NOMO-1 treated with DMSO at 0.1 percent for 48 hours (cell line): ENCODE data around the gene CEP83.
"Not testable (repeated sequence)": the region's sequence is repeated elsewhere in the genome, so short reads cannot be mapped to it uniquely, and the experiment has no call there.

ENCODE experiments used
- DNase-seq: peaks from one replicate; lab custom pipeline; 2025; ENCODE audit not compliant: unreplicated experiment; lab: John Stamatoyannopoulos, UW

CEP83 gene

DNA sequence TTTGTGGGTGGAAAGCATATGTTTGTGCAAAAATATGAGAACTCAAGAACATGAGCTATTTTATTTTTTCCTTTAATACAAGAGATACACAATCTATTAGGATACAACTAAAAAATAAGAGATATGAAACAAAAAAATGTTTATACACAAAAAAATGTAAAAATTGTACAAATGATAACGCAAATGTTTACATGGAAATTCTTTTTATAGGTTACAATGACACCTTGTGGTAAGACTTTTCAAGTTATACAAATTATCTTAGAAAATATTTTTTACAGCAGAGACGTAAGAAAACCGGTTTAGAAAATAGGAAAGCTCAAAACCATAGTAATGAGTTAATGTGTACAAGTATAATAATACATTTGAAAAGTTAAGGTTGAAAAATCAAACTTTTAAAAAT is 25.5 kb downstream of the CEP83 start:
- DNase-seq = peak; percentile 6

DNA sequence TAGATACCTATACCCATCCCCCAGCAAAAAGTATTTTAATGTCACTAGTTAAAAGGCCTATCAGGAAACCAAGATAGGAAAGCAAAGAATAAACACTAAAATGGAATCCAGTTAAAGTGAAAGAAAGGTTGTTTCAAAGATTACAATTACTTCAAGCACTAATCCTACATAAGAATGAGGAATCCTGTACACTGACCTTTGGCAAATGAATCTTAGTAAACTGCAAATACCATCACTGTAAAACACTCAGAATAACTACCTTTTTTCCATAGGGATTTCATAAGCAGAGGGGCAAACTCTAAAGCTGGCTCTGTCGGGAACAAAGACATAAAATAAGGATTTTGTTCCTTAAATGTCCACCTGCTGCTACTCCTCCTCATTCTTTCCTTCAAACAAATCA is 25.9 kb downstream of the CEP83 start:
- DNase-seq = no peak

DNA sequence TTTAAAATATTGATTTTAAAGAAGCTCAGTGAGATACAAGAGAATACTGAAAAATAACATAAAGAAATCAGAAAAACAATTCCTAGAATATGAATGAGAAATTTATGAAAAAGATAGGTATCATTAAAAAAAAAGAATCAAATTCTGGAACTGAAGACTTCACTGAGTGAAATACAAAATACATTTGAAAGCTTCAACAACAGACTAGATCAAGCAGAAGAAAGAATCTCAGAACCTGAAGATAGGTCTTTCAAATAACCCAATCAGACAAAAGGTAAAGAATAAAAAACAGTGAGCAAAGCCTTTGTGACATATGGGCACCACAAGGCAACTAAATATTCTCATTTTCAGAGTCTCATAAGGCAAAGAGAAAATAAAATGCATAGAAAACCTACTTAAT is 29.4 kb downstream of the CEP83 start:
- no peak for DNase-seq

DNA sequence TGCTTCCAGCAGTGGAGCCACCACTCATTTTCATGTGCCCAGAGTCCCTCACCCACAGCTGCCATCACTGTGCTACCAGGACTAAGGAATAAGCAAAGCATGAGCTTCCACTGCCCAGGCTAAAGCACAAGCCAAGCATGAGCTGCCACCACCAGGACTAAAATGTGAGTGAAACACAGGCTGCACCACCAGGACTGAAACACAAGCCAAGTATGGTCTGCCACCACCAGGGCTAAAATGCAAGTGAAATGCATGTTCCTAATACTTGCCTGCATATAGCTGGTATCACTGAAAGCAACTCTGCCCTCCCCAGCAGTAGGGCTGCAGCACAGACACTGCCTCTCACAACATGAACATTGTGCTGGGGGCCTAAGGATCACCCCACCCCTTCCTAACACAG is 30.0 kb downstream of the CEP83 start:
- no peak for DNase-seq

DNA sequence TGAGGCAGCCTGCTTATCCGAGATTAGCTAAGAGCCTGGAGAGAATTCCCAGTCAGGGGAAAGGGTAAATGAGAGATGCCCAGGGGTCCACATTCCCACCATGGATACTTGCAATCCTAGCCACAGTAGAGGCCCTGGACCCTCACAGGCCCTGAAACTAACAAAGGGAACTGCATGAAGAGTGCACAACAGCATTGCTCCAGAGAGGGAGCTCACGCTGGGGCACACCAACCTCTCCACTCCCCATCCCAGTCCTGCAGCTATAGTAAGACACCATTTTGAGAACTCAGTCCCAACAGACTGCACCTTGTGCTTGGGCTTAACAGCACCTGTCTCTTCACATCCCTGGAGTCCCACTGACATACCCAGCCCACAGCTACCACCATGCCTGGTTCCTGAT is 30.5 kb downstream of the CEP83 start:
- DNase-seq = no peak

DNA sequence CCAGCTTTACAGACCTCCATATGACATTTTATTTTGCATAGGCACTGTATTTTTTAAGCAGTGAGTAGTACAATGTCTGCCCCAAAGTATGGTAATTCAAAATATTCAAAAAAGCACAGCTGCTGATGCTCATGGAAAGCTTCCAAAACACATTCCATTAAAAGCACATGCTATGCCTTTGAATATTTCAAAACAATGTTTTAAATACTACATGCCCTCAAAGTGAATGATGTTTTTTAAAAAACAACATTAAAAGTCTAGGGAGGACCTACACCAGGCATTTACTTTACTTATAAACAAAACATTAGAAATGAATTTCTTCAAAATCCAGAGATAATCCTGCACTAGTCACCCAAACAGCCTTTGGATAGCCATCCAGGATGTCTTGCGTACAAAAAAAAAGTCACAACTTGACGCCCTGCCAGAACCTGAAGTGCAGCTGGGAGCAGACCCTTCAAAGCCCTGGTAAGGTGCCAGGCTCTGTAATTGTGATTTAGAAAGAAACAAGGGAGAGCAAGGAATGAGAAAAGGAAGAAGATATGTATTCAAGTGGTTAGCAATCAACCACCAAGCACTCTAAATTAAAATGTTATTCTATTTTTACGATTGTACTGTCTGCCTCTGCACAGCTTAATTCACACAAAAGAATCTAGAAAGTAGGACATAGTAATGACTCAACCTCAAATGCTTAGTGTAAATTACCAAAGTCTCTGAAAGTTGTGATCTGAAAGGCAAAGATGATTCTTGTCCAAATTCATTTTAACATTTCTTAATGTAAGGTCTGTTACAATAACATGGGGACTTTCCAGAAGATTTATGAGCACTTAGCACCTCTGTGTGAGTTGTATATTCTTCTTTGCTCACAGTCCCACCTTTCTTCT is 31.9 kb downstream of the CEP83 start:
- no peak for DNase-seq

DNA sequence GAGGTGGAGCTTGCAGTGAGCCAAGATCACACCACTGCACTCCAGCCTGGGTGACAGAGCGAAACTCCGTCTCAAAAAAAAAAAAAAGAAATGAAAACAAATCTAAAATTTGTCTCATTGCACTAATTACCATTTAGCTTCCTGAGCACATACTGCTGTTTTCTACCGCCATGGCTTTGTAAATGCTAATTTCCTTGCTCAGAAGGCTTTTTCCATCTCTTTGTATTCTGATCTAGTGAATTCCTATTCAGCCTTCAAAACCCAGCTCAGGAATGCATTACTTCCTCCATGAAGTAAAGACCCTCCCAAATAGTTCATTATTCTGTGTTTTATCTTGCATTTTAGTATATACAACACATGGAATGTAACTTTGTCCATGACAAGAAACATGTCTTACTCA is 33.6 kb downstream of the CEP83 start:
- no peak for DNase-seq

DNA sequence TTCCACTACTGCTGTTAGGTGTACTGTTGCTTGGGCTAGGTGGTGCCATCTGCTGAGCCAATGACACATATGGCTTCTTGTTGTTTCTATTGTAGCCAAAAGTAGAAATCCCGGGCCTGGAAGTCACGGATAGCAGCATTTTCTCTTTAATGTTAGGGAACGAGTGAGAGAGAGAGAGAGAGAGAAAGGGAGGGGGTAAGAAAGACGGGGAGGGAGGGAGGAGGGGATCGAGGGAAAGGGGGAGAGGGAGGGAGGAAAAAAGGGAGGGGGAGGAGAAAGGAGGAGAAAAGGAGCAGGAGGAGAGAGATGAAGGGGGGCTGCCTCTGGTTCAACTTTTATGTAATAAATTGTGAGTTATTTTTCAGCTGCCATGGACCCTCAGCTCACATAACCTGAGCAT is 34.8 kb downstream of the CEP83 start:
- DNase-seq = not testable (repeated sequence)

DNA sequence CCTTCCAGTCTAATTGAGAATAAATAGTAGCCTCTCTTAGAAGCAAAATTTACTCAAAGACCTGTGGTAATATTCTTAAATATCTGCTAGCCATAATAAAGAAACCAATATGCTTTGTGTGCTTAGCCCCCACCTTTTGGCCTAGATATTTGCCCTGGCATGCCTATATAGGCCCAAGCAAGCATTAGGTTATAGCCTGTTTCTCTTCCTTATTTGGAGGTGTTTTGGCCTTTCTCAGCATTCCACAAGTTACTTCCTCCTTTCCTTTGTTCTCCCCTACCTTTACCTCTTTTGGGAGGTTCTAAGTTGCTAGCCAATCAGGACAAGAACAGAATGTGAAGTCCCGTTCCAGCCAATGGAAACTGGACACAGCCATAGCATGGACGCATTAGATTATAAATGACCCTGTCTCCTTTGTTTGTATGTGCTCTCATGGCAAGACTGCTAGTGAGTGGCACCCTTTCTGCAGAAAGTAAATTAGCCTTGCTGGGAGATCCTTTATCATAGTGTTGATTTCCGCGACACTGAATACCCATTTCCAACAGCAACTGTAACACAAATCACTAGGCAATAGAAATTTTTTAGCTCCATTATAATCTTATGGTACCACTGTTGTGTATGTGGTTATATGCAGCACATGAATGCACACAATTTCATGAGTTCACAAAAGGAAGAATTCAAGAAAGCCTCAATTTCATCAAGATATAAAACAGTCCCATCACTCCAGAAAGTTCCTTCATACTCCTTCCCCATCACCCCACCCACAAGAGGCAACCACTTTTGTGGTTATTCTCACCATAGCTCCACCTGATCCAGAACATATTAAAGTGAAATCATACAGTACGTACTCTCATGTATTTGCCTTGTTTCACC is 37.6 kb downstream of the CEP83 start:
- DNase-seq = no peak

DNA sequence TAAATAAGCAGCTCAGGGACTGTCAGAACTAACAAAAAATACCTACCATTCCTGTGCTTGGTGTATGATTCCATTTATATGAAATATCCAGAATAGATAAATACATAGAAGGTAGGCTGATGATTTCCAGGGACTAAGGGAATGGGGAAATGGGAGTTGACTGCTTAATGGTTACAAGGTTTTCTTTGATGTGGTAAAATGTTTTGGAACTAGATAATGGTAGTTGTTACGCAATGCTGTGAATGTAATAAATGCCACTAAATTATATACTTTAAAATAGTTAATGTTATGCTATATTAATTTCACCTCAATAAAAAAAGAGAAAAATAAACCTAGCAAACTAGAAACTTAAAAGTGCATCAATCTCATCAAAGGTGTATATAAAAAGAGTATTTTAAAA is 41.1 kb downstream of the CEP83 start:
- DNase-seq = no peak

DNA sequence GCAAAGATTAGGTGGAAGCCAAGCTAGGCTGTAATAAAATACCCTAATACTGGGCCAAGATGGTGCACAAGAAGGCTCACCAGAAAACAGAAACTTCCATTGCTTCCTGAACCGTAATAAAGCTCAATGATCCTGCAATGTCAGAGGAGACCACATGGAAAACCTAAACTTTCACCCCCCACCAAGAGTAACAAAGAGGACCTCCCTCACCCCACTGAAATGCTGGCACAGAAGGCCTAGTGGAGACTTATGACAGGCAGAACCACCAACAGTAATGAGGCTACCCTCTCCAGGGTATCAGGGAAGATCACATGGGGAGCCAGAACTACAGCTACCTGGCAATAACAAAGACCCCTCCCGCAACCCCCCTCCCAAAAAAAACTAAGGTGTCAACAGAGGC is 43.1 kb downstream of the CEP83 start:
- DNase-seq = no peak

DNA sequence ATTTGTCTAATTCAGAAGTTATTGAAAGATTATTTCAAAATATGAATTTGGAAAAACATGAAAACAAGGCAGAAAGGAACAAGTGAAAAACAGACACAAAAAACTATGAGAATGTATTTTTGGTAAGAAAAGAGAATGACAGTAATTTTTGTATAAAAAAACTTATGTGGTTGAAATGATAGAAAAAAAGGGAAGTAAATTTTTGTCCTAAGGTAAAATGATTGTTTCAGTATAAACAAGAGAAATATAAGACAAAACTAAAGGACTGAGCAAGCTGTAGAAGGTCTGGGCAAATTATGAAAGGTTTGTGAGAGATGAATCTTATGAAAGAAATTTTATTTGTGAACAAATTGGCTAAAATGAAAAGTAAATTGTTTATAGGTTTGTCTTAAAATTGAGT is 44.6 kb downstream of the CEP83 start:
- DNase-seq = peak; percentile 17

DNA sequence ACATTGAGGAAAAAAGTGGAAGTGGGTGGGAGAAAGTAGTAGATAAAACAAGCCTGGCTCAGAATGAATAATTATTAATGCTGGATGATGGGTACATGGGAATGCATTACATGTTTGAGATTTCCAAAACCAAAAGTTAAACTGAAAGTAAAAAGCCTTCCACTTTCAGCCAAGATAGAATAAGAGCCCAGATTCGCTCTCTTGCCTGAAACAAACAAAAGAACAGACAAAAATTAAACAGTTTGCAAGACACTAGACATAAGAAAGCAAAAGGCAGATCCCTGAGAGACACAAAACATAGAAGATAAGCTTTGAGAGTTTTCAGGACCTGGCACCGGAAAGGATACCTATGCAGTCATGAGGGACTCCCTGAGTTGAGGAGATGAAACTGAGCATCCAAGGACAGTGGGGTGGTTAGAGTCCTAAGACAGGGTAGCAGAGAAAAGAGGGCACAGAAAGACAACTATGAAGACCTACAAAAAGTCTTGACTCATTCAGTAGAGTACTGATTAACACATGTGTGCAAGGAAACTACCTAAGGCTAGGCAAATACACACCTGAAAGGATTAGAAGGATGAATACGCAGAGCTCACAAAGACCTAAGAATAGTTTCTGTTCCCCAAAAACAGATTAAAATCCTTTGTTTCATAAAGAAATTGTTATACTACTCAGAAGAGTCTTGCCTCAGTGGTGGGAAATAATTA is 54.1 kb downstream of the CEP83 start:
- DNase-seq = no peak

DNA sequence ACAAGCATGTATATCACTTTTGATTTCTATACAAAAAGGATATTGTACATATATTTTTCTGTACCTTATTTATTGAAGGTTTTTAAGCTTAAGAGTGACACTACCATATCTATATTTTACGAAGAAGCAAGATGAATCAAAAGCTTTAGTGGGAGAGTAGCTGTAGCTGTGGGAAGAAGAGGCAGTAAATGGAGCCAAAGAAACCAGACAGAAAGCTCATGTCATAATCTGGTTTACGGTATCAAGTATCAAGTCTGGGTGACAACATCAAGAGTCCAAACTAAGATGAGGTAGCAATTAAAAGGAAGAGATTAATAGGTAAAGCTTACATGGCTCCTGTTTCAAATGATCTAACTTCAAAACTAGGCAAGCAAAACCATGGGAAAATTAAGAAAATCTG is 54.8 kb downstream of the CEP83 start:
- DNase-seq = no peak

DNA sequence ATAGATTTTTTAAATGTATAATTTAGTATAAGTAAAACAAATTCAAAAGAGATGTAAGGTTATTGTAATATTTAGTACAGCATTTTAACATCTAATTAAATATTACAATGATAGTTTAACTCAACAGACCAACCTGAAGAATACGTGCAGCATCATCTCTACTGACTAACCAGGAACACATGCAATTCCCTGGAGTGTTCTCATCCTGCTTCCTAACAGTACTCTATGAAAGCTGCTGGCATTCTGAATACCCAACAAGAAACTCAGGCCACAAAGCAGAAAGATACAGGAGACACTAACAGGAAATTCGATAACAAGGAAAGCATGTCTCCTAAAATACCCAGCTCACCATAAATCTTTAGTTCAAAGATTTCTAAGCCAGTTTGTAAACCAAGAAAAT is 58.3 kb downstream of the CEP83 start:
- DNase-seq = no peak

DNA sequence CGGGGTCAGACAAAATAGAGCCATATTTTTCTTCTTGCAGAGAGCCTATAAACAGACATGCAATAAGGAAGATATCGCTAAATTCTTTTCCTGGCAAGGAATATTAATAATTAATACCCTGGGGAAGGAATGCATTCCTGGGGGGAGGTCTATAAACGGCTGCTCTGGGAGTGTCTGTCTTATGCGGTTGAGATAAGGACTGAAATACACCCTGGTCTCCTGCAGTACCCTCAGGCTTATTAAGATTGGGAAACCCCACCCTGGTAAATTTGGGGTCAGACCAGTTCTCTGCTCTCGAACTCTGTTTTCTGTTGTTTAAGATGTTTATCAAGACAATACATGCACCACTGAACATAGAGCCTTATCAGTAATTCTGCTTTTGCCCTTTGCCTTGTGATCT is 61.0 kb downstream of the CEP83 start:
- not testable (repeated sequence) for DNase-seq

DNA sequence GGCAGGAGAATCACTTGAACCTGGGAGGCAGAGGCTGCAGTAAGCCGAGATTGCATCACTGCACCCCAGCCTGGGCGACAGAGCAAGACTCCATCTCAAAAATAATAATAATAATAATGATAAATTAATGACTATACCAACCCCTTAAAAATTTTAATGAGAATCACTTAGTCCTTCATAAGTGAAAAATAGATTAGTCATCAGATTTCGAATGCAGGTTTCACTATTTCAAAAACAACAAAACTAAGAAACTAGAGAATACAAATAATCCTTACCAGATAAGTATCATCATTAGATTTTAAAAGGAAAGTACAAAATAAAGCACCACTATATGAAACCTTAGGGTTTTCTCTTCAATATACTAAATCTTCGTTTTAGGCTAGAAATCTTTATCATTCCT is 62.3 kb downstream of the CEP83 start:
- DNase-seq = no peak

DNA sequence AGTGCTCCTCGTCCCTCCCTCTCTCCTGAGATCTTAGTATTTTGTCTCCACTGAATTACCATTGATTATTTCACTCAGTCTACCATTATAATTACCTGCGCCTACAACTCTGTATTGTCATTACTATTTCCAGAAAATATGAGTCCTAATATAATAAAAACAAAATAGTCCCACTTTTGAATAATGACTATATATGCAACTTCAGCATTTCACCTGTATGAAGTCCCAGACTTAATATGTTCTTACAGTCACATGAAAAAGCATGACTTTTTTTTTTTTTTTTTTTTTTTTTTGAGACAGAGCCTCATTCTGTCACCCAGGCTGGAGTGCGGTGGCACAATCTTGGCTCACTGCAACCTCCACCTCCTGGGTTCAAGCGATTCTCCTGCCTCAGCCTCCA is 63.7 kb downstream of the CEP83 start:
- DNase-seq = not testable (repeated sequence)

DNA sequence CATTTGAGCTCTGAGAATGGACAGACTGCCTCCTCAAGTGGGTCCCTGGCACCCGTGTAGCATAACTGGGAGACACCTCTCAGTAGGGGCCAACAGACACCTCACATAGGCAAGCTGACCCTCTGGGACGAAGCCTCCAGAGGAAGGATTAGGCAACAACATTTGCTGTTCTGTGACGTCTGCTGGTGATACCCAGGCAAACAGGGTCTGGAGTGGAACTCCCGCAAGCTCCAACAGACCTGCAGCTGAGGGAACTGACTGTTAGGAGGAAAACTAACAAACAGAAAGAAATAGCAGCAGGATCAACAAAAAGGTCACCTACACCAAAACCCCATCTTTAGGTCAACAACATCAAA is 69.6 kb downstream of the CEP83 start:
- no peak for DNase-seq

DNA sequence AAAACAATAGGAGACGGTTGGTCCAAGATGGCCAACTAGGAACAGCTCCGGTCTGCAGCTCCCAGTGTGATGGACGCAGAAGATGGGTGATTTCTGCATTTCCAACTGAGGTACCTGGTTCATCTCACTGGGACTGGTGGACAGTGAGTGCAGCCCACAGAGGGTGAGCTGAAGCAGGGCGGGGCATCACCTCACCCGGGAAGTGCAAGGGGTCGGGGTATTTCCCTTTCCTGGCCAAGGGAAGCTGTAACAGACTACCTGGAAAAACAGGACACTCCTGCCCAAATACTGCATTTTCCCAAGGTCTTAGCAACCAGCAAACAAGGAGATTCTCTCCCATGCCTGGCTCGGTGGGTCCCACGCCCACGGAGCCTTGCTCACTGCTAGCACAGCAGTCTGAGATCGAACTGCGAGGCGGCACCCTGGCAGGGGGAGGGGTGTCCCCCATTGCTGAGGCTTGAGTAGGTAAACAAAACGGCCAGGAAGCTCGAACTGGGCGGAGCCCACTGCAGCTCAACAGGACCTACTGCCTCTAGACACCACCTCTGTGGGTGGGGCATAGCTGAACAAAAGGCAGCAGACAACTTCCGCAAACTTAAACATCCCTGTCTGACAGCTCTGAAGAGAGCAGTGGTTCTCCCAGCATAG is 70.1 kb downstream of the CEP83 start:
- not testable (repeated sequence) for DNase-seq

DNA sequence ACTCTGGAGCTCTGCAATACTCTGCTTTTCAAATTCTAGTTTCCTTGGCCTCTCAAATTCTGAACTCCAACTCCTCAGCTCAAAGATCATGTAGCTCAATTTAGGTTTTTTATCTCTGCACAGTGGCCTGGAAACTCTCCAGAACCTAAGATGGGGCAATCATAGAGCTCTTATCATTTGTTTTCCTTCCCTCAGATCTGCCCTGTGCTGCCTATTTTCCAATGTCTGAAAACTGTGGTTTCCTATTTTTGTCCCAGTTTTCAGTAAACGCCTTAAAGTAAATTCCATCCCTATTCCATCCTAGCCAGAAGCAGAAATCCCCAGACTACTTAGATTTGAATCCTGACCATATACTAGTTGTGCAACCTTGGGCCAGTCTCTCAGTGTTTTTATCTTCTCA is 73.2 kb downstream of the CEP83 start:
- DNase-seq = no peak
